Sigmoid colon (tissue), 4 donors: ENCODE data around the gene PRRT1.

Source experiments
- CTCF ChIP-seq, 4 experiments: fragments of 450-650 bp in 3 of 4; fragments of 200-600 bp in 1 of 4; IDR thresholded peaks; one replicate each; pipeline ENCODE4 v1.5.1; 2016 to 2019; ENCODE audit warnings: antibody characterized with exemption in 4 of 4, mild to moderate bottlenecking in 3 of 4, moderate library complexity in 2 of 4
- EP300 ChIP-seq, 4 donors: sonication (generic); formaldehyde crosslinking; IDR thresholded peaks; one replicate each; pipeline ENCODE4 v1.6.1; 2017; ENCODE audit warnings: antibody characterized with exemption in 4 of 4
- POLR2A ChIP-seq, 2 donors: fragments of 450-650 bp; IDR thresholded peaks; one replicate each; pipeline ENCODE4 v1.6.1; 2016; ENCODE audit warnings: antibody characterized with exemption in 2 of 2, mild to moderate bottlenecking in 2 of 2, moderate library complexity in 2 of 2
- POLR2AphosphoS5 ChIP-seq, 4 donors: sonication (generic); formaldehyde crosslinking; IDR thresholded peaks; one replicate each; pipeline ENCODE4 v1.6.1; 2017; ENCODE audit warnings: antibody characterized with exemption in 4 of 4

GRCh38 chr6:32188381-32189068 lies 36.8 kb upstream of the PRRT1 start:
- TF ChIP-seq CTCF (IDR thresholded peaks at IDR 0.05) (no peak), POLR2A (IDR thresholded peaks at IDR 0.05) (no peak), POLR2AphosphoS5 (IDR thresholded peaks at IDR 0.05) (peak in 2 of 4 donors; percentile 14 to 47), EP300 (IDR thresholded peaks at IDR 0.05) (no peak)
